Fibroblast of mammary gland (primary cell): Measurements from ENCODE around the gene DVL1.

ENCODE experiments used
- DNase-seq: peaks from one replicate; pipeline ENCODE4 v3.0.0-alpha.2; 2010; ENCODE audit warnings: low read depth
- H3K4me3 ChIP-seq: 2 replicates; pipeline ENCODE4 v1.5.1; 2011; ENCODE audit warnings: low read depth, mild to moderate bottlenecking, low read length, moderate library complexity; ENCODE audit not compliant: control insufficient read depth
- CTCF ChIP-seq: conservative IDR thresholded peaks from 2 replicates; pipeline ENCODE4 v1.5.1; 2011; ENCODE audit warnings: low read depth, low read length, inconsistent platforms; ENCODE audit not compliant: control insufficient read depth, insufficient read depth

Gene DVL1

GRCh38 chr1:1359664-1360468 lies 10.6 kb upstream of the DVL1 start:
- peak; percentile 91 for DNase-seq
- peak overlapping the region; percentile 86 for H3K4me3 ChIP-seq
- TF ChIP-seq CTCF, result no peak

GRCh38 chr1:1359308-1359663 lies 10.1 kb upstream of the DVL1 start:
- H3K4me3 ChIP-seq, result peak overlapping the region; percentile 86
- peak; percentile 87 for DNase-seq
- no peak for TF ChIP-seq CTCF

GRCh38 chr1:1358433-1359271 lies 9.4 kb upstream of the DVL1 start, which contains the start of gene MXRA8:
Gene MXRA8, minus strand, starts transcription at chr1:1358555. Its CDS starts 51 bp downstream, at chr1:1358504.
- no peak for TF ChIP-seq CTCF
- H3K4me3 ChIP-seq, result peak within 1 kb of the TSS; percentile 86
- DNase-seq, result peak; percentile 93

GRCh38 chr1:1357871-1358432 lies 8.7 kb upstream of the DVL1 start:
- peak overlapping the region; percentile 86 for H3K4me3 ChIP-seq
- TF ChIP-seq CTCF, result no peak
- no peak for DNase-seq

- TF ChIP-seq CTCF, result no peak
- DNase-seq, result no peak
- H3K4me3 ChIP-seq, result peak overlapping the region; percentile 86
Observed at GRCh38 chr1:1356796-1357401, 7.7 kb upstream of the DVL1 start.

GRCh38 chr1:1356166-1356795 lies 7.1 kb upstream of the DVL1 start:
- TF ChIP-seq CTCF, result no peak
- DNase-seq, result no peak
- H3K4me3 ChIP-seq, result peak overlapping the region; percentile 86
